Measurements from ENCODE around the gene EYS. TPM values are rescaled to one million over a fixed set of nuclear protein-coding genes. Genes with fewer than 3 reads are reported as not detected.

Gene EYS
- total RNA-seq, 1 experiment from 2014 or later, result not detected

DNA sequence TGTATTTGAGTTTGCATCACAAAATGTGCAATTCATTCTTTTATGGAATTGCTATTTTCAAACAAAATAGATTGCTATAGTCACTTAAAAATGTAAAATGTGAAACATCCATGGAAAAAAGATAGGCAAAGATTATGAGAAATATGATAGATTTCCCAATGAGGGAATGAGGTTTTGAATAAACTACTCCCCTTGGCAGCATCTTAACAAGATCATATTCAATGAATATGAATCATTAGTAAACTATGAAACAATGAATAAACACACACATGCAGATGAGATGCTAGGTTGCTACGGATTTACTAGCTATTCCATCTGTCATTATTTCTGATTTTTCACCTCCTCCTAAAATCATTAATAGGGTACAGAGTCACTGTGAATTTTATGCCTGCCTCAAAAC lies 1669.6 kb downstream of the EYS start:
- no peaks in the 10 kb centered on the region for H3K9me3 Mint-ChIP-seq

More for the DNA sequence above, 1669.6 kb downstream of the EYS start:
- H3K79me2 ChIP-seq (ENCODE audit: insufficient read depth, low read length), result no peaks in the 10 kb centered on the region
- H4K91ac ChIP-seq (ENCODE audit: insufficient read length, low read depth, low read length), result no peak overlapping the region
- H3K27me3 Mint-ChIP-seq (ENCODE audit: low read depth), result no peaks in the 10 kb centered on the region
- H3T11ph ChIP-seq (ENCODE audit: low read length), result no peak overlapping the region
- H2BK15ac ChIP-seq (ENCODE audit: low read depth, low read length), result no peak overlapping the region
- no peak overlapping the region for H2BK20ac ChIP-seq (ENCODE audit: low read depth, low read length, poor library complexity, severe bottlenecking)
- no peaks in the 10 kb centered on the region for H3K36me3 Mint-ChIP-seq (ENCODE audit: insufficient read depth in 1 of 3, low read depth in 3 of 3)
- H3K4ac ChIP-seq (ENCODE audit: low read depth, low read length), result no peak overlapping the region
- H2BK120ac ChIP-seq (ENCODE audit: low read depth, low read length, poor library complexity, severe bottlenecking), result no peak overlapping the region
- H2AFZ ChIP-seq (ENCODE audit: low read length), result no peak overlapping the region
- no peak overlapping the region for H3K18ac ChIP-seq (ENCODE audit: insufficient read length, low read depth, low read length)
- no peak overlapping the region for H3K27ac ChIP-seq (ENCODE audit: insufficient read length, low read depth, low read length)
- DNase-seq, result no peak
- no peak overlapping the region for H3K23ac ChIP-seq (ENCODE audit: insufficient read length, low read depth, low read length)
- TF ChIP-seq, protein P1, sequence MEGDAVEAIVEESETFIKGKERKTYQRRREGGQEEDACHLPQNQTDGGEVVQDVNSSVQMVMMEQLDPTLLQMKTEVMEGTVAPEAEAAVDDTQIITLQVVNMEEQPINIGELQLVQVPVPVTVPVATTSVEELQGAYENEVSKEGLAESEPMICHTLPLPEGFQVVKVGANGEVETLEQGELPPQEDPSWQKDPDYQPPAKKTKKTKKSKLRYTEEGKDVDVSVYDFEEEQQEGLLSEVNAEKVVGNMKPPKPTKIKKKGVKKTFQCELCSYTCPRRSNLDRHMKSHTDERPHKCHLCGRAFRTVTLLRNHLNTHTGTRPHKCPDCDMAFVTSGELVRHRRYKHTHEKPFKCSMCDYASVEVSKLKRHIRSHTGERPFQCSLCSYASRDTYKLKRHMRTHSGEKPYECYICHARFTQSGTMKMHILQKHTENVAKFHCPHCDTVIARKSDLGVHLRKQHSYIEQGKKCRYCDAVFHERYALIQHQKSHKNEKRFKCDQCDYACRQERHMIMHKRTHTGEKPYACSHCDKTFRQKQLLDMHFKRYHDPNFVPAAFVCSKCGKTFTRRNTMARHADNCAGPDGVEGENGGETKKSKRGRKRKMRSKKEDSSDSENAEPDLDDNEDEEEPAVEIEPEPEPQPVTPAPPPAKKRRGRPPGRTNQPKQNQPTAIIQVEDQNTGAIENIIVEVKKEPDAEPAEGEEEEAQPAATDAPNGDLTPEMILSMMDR (conservative IDR thresholded peaks at IDR 0.05), result no peak
- no peak overlapping the region for H2AK5ac ChIP-seq (ENCODE audit: insufficient read length, low read length)
- no CpG with 5 or more reads among the region's 1 CpG for WGBS (ENCODE audit: extremely low coverage, insufficient read length, low lambda C conversion rate)
- no peak overlapping the region for H3K4me3 Mint-ChIP-seq
- H3K4me1 Mint-ChIP-seq, result no peaks in the 10 kb centered on the region
- no peak overlapping the region for H3K27ac Mint-ChIP-seq
- H3K4me2 ChIP-seq (ENCODE audit: insufficient read depth, insufficient read length, low read length), result no peak overlapping the region
- H4K8ac ChIP-seq (replicated peaks; ENCODE audit: insufficient read length, low read depth, low read length), result no peak overlapping the region
- no peak overlapping the region for H2BK12ac ChIP-seq (ENCODE audit: insufficient read length, low read depth, low read length)
- H3K79me1 ChIP-seq (ENCODE audit: insufficient read depth, low read depth, low read length, poor library complexity, severe bottlenecking), result no peaks in the 10 kb centered on the region
- H4K20me1 ChIP-seq (ENCODE audit: control insufficient read depth, insufficient read depth, insufficient read length), result no peaks in the 10 kb centered on the region
- no peaks in the 10 kb centered on the region for H3K4me1 ChIP-seq (ENCODE audit: insufficient read depth, low read length)
- H3K14ac ChIP-seq (ENCODE audit: insufficient read depth, low read length), result no peak overlapping the region
- H3K27me3 ChIP-seq (ENCODE audit: insufficient read depth, low read length), result no peaks in the 10 kb centered on the region
- H3K23me2 ChIP-seq (ENCODE audit: insufficient read length, low read depth, low read length, poor library complexity, severe bottlenecking), result no peaks in the 10 kb centered on the region
- H4K5ac ChIP-seq (ENCODE audit: insufficient read length, low read depth, low read length), result no peak overlapping the region
- H2BK5ac ChIP-seq (ENCODE audit: insufficient read length, low read length), result no peak overlapping the region
- no peak overlapping the region for H3K9ac ChIP-seq (ENCODE audit: extremely low read depth, insufficient read length, low read length)
- no peaks in the 10 kb centered on the region for H3K9me3 ChIP-seq (ENCODE audit: control insufficient read depth, low read depth, low read length)
- H3K56ac ChIP-seq (ENCODE audit: insufficient read length, low read depth, low read length), result no peak overlapping the region
